Astrocyte (in vitro differentiated cells and primary cell): Measurements from ENCODE around the gene GNL2.

ENCODE experiments used
- CTCF ChIP-seq: IDR thresholded peaks from 2 replicates; pipeline ENCODE4 v1.5.1; 2011; ENCODE audit warnings: low read depth, mild to moderate bottlenecking, inconsistent platforms, low read length, moderate library complexity; ENCODE audit not compliant: insufficient read depth
- EZH2 ChIP-seq: IDR thresholded peaks from 2 replicates; pipeline ENCODE4 v1.6.1; 2012; ENCODE audit warnings: mild to moderate bottlenecking, low read length, inconsistent platforms; ENCODE audit not compliant: insufficient read depth

- no peak for TF ChIP-seq CTCF
- TF ChIP-seq EZH2: no peak
Measured at GRCh38 chr1:37559080-37559479, 36.7 kb downstream of the GNL2 start.
